HG03439 (cell line): Measurements from ENCODE around the gene NCOA7.
"Not testable (repeated sequence)": the region's sequence is repeated elsewhere in the genome, so short reads cannot be mapped to it uniquely, and the experiment has no call there.

ENCODE experiments used
- ATAC-seq: cut with Tn5 transposase; IDR thresholded peaks from one replicate; pipeline ENCODE4 v1.9.1; 2021; ENCODE audit warnings: mild to moderate bottlenecking, moderate library complexity; ENCODE audit not compliant: unreplicated experiment

Gene NCOA7

DNA sequence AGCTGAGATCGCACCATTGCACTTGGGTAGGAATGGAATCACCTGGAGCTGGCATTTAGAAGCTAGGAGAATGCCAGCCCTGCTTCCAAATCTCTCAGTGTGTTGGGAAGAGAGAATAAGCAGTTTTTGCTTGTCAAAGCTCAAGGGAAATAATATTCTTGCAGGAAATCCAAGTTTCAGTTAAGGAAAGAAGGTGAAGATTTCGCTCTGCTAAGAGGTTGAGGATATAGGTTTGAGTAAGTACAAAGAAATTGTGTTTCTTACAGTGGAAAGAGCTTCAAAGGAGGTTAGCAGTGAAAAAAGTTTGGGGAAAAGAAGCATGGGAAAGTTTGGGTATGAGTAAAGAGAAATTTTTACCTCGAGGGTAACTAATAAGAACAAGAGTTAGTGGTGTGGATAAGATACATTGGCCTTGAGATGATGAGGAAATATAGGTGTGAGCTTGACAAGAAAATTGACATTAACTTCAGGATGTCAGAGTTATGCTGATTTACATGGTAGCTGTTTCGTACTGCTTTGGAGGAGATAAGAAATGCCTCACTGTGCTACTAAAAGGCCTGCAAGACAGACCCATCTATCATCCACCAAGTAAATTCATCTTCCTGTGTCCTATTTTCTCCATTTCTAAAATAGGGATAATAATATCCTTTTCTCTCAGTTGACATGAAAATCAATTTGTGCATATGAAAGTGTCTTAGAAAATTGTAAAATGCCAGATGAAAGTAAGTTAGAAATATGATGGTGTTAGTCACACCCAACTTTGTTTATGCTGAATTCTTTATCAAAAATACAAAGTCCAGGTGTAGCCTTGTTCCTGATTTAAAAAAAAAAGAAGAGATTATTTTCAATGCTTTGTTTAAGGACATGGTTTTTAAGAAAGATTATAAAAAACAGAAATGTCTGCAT is 153.0 kb downstream of the NCOA7 start:
- no peak for ATAC-seq

DNA sequence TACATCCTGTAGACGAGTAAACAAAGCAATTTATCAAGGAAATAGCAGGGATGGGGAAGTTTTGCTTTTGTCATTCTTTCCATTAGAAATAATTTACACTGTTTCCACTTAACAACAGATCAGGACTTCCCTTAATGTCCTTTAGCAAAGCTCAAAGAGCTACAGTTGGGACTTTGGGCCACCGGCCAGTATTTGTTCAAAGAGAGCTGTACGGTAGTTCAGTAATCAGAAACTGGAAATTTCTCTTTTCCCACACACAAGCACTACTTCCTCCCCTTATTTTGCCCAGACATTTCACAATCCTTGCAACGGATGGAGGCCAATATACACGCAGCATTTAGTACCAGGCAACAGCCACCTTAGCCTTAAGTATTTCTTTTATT is 153.7 kb downstream of the NCOA7 start:
- no peak for ATAC-seq

DNA sequence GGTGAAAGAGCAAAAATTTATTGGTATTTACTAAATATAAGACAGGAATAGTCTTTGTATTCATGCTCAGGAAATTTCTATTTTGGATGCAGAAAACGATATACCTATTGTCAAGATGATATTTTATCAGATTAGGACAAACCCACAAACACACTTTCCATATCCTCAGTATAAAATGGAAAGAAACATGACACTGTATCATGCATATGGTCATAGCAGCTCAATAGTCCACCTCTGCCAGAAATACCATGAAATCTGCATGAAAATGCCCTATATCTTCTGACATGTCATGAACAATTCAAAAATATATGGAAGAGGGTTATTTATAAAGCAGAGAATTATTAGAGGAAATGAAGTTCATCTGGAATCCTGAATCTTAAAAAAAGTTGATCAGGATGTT is 154.1 kb downstream of the NCOA7 start:
- ATAC-seq = no peak

DNA sequence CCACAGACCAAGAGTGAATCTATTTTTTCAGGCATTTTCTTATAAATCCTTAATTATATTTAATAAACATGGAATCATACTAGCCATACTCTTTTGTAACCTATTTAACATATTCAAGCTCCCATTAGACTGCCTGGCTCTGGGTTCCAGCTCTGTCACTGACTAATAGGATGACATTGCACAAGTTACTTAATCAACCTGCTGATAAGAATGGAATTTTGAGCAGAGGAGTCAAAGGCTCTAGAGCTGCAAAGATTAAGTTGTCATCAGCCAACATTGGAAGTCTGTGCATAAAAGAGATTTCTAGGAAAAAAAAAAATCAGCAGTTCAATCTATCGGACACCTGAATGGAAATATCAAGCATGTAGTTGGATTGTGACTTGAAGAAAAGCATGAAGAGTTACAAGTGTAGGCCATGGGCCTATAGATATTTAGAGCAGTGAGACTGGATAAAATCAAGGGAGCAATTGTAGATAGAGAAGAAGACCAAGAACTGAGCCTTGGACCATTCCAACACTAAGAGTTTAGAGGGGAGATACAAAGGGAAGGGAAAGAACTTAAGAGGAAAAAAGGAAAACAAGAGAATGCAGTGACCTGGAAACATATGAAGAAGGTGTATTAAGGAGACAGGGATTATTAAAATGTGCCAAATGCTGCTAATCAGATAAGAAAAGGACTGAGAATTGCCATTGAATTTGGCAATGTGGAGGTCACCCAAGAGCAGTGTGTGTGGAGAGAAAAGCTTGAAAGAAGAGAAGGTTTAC is 154.8 kb downstream of the NCOA7 start:
- ATAC-seq = no peak

DNA sequence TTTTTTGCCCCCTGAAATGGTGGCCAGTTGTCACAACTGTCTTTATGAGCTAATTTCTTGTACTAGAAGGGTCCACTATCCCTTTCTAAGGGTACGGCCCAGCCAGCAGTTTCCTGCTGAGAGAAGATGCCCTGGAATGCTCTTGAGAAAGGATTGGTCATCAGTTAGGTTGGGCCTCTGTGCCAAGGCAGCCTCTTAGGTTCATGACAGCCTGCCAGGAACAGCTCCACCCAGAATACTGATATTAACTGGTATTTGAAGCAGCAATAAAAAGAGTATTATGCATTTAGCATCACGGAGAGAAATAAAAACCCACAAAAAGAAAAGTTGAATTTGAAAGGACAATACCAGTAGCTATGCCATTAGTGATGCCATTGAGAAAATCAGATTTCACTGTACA is 156.9 kb downstream of the NCOA7 start:
- ATAC-seq = no peak

DNA sequence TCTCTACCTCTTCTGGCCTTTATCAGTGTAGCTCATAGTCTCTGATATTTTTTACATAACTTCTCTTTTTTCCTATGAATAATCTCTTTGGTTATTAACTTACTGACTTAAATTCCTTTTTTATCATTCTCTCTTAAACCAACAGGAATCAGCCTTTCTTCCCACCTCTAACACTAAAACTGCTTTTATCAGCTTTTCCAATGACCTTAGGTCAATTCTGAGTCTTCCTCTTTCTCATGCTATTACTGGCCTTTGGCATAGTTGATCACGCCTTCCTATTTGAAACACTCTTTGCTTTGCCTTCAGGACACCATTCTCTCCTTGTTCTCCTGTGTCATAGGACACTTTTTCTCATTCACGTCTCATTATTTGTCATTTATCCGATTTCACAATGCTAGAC is 157.7 kb downstream of the NCOA7 start:
- ATAC-seq = no peak

DNA sequence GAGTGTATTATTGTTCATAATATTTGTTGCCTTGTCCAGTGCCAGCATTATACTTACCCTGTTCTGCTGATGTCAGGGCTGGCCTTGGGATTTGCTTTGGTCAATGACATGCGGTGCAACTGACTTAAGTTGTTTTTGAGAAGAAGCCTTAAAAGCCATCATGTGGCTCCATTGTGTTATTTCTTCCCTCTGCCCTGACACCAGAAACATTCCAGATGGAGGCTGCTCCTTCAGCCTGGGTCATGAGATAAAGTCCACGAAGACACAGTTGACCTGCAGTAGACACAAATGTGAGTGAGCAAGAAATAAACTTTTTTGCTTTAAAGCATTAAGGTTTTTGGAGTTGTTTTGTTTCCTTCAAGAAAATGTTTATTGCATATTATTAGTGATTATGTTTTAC is 158.3 kb downstream of the NCOA7 start:
- no peak for ATAC-seq

DNA sequence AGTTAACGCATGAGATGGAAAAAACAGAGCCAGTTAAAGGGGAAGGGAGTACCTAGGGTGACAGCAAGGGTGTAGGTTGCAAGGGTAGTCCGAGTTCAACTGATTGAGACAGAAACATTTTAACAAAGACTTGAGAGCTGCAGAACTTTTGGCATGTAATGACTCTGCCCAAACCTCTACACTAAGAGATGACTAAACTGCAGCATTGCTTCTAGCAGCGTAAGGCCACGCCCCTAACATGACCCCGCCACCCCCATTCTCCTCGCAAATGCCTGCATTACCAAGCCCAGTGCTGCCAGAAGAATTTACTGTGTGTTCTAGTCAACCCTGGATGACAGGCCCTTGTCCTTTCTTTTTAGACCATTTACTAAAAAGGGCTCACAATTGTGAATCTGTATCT is 159.5 kb downstream of the NCOA7 start:
- ATAC-seq = no peak

DNA sequence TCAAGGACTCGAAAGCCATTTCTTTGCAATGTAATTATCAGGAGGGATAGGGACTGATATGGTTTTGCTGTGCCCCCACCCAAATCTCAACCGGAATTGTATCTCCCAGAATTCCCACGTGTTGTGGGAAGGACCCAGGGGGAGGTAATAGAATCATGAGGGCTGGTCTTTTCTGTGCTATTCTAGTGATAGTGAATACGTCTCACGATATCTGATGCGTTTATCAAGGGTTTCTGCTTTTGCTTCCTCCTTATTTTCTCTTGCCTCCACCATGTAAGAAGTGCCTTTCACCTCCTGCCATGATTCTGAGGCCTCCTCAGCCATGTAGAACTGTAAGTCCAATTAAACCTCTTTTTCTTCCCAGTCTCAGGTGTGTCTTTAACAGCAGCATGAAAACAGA is 160.0 kb downstream of the NCOA7 start:
- not testable (repeated sequence) for ATAC-seq

DNA sequence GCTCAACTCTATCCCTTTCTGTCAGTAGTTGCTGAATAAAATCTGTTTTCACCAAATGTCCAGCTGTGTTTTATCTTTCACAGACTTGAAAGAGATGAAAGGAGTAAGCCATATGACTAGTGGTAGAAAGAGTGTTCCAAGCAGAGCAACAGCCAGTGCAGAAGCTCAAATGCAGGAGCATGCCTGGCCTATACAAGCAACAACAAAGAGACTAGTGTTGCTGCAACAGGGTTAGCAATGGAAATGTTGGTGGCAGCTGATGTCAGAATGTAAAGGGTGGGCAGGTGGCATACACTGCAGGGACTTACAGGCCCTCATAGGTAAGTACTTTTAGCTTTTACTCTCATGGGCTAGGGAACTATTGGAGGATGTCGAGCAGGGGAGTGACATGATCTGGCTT is 160.6 kb downstream of the NCOA7 start:
- ATAC-seq = no peak

DNA sequence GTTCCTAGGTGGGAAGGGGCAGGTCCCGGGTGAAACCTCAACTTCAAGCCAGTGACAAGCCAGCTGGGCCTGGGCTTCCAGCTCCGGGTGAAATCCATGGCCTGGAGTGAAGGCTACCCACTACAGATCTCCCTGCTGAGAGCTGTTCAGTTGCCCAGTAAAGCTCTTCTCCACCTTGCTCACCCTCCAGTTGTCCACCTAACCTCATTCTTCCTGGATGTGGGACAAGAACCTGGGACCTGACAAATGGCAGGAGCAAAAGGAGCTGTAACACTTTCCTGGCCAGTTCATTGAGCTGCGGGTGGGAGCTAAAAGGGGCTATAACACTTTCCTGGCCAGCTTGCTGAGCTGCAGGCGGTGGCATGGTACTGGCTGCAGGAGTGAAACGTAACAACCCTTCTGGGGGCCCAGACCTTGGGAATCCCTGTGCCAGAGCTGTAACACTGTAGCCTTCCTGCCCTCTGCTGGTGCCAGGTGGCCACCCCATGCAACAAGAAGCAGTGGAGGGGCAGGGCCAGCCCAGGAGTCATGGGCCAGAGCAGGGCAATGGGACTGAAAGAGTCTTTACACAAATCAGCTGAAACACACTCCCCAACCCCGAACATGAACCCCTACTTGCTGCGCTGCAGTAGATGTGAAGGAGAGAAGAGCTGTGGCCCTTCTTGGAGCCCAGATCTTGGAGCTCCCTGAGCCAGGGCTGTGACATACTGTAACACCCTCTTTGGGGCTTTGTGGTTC is 162.2 kb downstream of the NCOA7 start:
- no peak for ATAC-seq

DNA sequence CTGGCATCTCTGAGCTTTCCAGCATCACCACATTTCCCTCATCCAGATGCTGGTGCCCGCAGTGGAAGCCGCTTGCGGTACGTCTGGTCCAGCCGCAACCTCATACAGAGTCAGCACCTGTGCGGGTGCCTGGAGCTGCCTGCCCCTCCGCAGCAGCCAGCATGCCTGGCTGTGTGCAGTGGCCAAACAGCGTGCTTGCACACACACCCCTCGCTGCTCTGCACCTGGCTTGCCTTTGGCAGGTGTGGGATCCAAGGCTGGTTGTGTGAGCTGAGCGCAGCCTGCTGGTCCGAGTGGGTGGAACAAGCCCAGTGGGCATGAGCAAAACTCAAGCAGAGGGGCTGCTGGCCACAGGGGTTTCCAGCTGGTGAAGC is 162.7 kb downstream of the NCOA7 start:
- ATAC-seq = no peak

DNA sequence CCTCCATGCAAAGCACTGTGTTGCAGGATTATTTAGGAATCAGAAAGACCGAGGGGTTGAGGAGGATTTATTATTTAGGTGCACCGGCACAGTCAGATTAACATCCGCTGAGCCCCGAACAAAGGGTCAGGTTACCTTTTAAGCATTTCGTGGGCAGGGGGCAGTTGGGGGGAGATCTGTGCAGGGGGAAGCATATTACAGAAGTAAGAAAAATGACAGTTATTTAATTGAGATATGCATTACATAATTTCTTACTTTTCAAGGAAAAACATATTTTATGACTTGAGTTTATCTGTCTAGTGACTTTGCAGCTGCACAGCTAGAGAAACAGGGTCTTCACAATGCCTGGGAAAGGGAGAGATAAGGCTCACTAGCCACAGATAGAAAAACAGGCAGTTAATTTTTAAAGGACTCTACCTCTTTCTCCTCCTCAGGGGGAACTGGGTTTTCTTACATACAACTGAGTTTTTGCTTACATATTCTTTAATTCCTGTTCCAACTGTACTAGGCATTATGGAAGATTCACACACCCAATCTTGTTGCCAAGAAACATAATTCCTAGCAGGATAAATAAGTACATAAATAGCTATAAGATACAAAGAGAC is 164.1 kb downstream of the NCOA7 start:
- no peak for ATAC-seq

DNA sequence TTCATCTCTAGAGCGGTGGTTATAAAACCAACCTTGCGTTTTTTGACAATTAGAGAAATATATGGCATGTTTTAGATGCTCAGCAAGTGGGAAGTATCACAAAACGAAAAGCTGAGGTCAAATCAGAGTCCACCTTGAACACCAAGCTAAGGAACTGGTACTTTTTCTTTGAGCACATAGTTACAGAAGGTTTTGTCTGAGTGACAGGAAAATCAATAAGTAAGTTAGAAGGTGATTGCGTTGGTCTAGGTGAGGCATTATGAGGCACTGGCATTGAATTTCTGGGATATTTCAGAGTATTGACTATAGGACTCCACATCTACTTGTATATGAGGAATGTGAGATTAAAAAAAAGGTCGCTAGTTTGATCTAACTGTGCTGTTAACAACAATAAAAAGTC is 165.2 kb downstream of the NCOA7 start:
- ATAC-seq = no peak

DNA sequence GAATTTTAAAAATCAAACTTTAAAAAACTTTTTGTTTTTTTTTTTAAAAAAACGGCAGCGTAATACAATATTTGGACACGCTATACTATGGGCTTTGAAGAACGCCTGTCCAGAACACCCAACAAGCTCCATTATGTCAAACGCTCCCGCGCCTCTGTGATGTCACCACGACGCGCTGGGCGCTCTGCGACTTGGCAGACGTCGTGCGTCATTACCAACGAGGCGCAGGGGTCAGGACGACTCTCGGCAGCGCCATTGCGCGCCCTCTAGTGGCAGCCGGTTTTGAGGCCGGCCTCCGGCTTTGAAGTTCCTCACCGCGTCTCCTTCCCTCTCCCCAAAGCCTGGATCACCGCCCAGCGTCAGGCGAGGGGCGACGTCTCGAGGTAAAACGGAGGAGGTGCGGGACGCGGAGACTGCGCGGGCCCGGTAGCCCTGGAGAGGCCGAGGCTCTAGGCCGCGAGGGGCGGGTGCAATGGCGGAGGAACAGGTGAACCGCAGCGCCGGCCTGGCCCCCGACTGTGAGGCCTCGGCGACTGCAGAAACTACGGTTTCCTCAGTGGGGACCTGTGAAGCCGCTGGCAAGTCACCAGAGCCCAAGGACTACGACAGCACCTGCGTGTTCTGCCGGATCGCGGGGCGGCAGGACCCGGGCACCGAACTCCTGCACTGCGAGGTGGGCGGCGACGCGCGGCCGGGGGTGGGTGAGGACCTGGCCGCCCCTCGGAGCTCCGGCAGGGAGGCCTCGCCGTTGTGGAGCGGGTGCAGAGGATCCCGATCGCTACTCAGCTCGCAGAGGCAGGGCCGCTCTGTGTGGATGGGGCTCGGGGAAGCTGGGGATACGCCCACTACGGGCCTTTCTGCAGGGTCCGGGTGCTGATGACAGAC is 166.0 kb downstream of the NCOA7 start, which contains the start of gene HINT3:
TSS of gene HINT3 (plus strand) at position 265 of the 885 bp plus-strand sequence. CDS start at position 473, 208 bp downstream.
- ATAC-seq = peak; percentile 96

DNA sequence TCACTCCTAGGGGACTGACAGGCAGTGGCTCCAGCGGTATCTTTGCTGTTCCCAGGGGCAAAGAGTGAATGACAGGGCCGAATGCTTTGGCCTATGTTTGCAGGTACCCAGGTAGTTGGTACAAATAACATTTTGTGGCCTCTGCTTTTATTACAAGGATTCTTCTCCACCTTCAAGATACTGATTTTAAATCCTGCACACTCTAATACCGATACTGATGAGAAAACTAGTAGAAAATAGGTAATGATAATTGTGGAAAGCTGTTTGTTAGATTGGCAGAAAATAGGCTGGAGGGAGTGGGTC is 166.6 kb downstream of the NCOA7 start:
- no peak for ATAC-seq

DNA sequence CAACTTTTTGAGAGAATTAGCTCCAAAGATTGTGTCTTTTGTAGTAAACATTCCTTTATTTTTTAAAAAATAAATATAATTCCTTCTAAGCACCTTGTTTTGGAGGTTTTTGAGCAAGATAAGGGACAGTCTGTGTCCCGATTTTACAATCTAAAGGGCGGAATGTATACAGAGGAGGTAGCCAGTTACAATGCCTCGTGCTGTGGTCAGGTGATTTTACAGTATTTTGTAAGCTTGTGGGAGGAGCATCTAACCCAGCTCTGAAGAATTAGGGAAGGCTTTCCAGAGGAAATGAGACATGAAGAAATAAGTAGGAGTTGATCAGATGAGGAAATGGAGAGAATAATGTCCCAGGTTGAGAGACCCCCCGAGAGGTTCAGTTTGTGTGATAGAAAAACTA is 167.1 kb downstream of the NCOA7 start:
- ATAC-seq = no peak

DNA sequence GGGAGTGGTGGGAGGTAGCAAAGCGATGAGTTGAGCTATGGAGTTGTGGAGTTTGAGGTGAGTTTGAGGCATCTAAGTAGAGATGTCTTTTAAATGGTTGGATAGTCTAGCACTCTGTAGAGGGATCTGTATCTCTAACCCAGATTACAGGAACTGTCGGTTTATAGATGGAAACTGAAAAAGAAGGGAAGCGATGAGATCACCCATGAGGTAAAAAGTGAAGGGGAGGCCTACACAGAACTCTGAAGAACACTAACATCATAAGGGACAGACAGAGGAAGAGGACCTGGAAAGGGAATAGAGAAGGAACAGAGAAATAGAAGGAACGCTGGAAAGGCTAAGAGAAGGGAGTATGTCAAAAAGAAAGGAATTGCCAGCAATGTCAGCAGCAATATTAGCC is 168.3 kb downstream of the NCOA7 start:
- no peak for ATAC-seq

DNA sequence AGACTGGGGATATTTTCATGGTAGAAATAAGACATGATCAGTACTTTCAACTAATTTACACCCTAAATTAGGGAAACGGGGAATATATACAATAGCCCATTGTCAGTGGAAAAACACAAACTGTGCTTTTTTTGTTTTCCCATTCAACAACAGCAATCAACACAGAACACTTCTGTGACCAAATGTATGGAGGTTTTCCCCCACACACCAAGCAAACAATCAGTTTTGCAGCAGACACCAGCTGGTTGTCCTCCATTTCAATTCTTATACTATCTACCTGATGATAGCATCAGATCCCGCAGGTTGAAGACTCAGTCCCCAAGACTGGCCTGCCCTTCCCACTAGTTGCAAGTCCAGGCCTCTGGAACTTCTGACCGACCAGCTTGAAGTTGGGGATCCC is 170.4 kb downstream of the NCOA7 start:
- no peak for ATAC-seq

DNA sequence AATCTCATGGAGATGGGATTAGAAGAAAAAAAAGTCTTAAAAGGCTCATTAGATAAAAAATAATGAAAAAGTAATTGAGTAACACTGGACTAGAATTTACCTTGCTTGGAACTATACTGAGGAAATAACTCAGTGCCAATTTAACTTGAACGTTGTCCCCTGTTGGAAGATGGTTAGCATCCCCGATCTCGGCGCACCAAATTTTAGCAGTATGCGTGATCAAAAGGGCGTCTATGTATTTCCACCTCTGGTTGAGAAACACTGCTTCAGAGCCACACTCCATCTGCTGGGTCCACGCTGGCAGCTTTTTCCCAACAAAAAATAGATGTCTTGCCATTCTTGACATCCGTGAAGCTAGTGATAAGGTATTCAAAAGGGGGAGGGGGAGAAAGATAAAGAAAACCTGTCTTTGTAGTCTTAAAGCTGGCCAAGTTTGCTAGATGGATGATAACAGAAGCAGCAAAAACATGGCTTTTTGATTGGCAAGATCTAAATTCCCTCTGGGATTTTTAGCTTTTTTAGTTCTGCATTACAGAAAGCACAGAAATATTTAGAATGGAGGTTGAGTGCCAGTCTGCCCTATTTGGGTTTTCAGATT is 172.2 kb downstream of the NCOA7 start:
- no peak for ATAC-seq
